HepG2 (cell line): ENCODE data around the gene FRAS1. TPM values are rescaled to one million over a fixed set of nuclear protein-coding genes. Genes with fewer than 3 reads are reported as not detected.

Experiments used
- CSRNP2 ChIP-seq: sonication (generic); formaldehyde crosslinking; conservative IDR thresholded peaks from 2 replicates; pipeline ENCODE4 v1.8.0; 2022; ENCODE audit warnings: low read depth, missing genetic modification reagents
- ETS1 ChIP-seq: sonication (generic); formaldehyde crosslinking; IDR thresholded peaks from 2 replicates; pipeline ENCODE4 v1.4.0; 2020; ENCODE audit warnings: missing genetic modification reagents
- HMGA1 ChIP-seq: sonication (generic); formaldehyde crosslinking; conservative IDR thresholded peaks from 2 replicates; pipeline ENCODE4 v1.4.0; 2020; ENCODE audit warnings: missing genetic modification reagents
- KDM5A ChIP-seq: fragments of 200-600 bp; sonication (generic); IDR thresholded peaks from 2 replicates; pipeline ENCODE4 v1.7.0; 2018; ENCODE audit warnings: antibody characterized with exemption, mild to moderate bottlenecking, low read length, borderline replicate concordance
- MYPOP ChIP-seq: sonication (generic); formaldehyde crosslinking; IDR thresholded peaks from 2 replicates; pipeline ENCODE4 v1.8.1; 2023; ENCODE audit warnings: mild to moderate bottlenecking, moderate library complexity, missing genetic modification reagents
- POLR2G ChIP-seq: fragments of 200-400 bp; formaldehyde crosslinking; IDR thresholded peaks from 2 replicates; pipeline ENCODE4 v1.6.1; 2018; ENCODE audit warnings: mild to moderate bottlenecking, low read depth, low read length, moderate library complexity
- RERE ChIP-seq: IDR thresholded peaks from 2 replicates; pipeline ENCODE4 v1.6.1; 2016; ENCODE audit warnings: low read depth, missing genetic modification reagents, missing compliant biosample characterization
- SMAD3 ChIP-seq: sonication (generic); formaldehyde crosslinking; IDR thresholded peaks from 2 replicates; pipeline ENCODE4 v1.4.0; 2020; ENCODE audit warnings: missing genetic modification reagents
- ZNF263 ChIP-seq: sonication (generic); formaldehyde crosslinking; IDR thresholded peaks from 2 replicates; pipeline ENCODE4 v1.4.0; 2020; ENCODE audit warnings: missing genetic modification reagents
- ZNF407 ChIP-seq: sonication (generic); formaldehyde crosslinking; IDR thresholded peaks from one replicate; pipeline ENCODE4 v1.5.1; 2020; ENCODE audit warnings: mild to moderate bottlenecking, missing genetic modification reagents; ENCODE audit errors: not compliant biosample characterization
- polyA plus RNA-seq, 8 experiments: library from polyadenylated mRNA; depleted of rRNA in 3 of 8; stranded (reverse) in 7 of 8; unstranded in 1 of 8; fragments of >200 nt; fragmentation: Illumina TruSeq in 4 of 8; extraction: Trizol in 4 of 8; gene quantifications; 2 replicates each; pipeline versions ENCODE4 v1.2.1 to v1.2.3, GENCODE V29; 2011 to 2016; ENCODE audit warnings: low read depth in 4 of 8, missing spikeins in 1 of 8, mixed read lengths in 1 of 8; ENCODE audit not compliant: insufficient read depth in 1 of 8
- total RNA-seq, 5 experiments: library from RNA; depleted of rRNA; stranded (reverse); fragments of >200 nt; fragmentation: Illumina TruSeq; extraction: Trizol; gene quantifications; 2 replicates each; pipeline ENCODE4 v1.2.3, GENCODE V29; 2016; ENCODE audit warnings: low read depth in 1 of 5

The FRAS1 gene
- total and polyA plus RNA-seq, 2 of the 13 experiments (the other 11 are each of a cell fraction or from before 2014, with no cell fraction given), result 22.5 to 31.6 TPM

GRCh38 chr4:78165758-78166157, 108.6 kb downstream of the FRAS1 start (continued):
- no peak for TF ChIP-seq ZNF407
- no peak for TF ChIP-seq ETS1 (CRISPR knock-in tag)
- TF ChIP-seq RERE (CRISPR knock-in tag), result 0 out of 2 replicates have a peak, but pooled peaks have one; percentile 22
- peak; percentile 33; the same call in 1 of the 2 replicates for TF ChIP-seq KDM5A
- TF ChIP-seq ZNF263 (CRISPR knock-in tag), result no peak
- TF ChIP-seq CSRNP2 (CRISPR knock-in tag), result no peak
- no peak for TF ChIP-seq POLR2G
- no peak for TF ChIP-seq MYPOP
- no peak; the same call in 1 of the 2 replicates for TF ChIP-seq SMAD3 (CRISPR knock-in tag)
- no peak for TF ChIP-seq HMGA1
